MCF 10A (cell line): ENCODE results near the gene ECI1. TPM values are rescaled to one million over a fixed set of nuclear protein-coding genes. Genes with fewer than 3 reads are reported as not detected.

ENCODE experiments used
- BruUV-seq: library from RNA; stranded (reverse); fragments of 400-500 nt; replicated peaks from 2 replicates; lab custom pipeline; 2021; lab: Mats Ljungman, UMichigan
- CTCF ChIA-PET: fragments of 300-600 bp; sonication (Branson Sonifier 250); formaldehyde crosslinking; extraction: SDS; loops from one replicate; lab custom pipeline; 2021; ENCODE audit warnings: antibody characterized with exemption, inconsistent platforms; lab: Yijun Ruan, JAX
- POLR2A ChIA-PET: fragments of 300-600, 350-650 bp; sonication (Branson Sonifier 250); formaldehyde crosslinking; extraction: SDS; loops from one replicate; lab custom pipeline; 2020; ENCODE audit warnings: antibody characterized with exemption, inconsistent platforms; lab: Yijun Ruan, JAX
- DNase-seq: peaks from one replicate; pipeline ENCODE4 v3.0.0-alpha.2; 2018; ENCODE audit not compliant: unreplicated experiment
- H3K27ac Mint-ChIP-seq: one replicate; pipeline ENCODE4 v1.8.0; 2022; ENCODE audit warnings: mild to moderate bottlenecking, low read depth, mixed read lengths; ENCODE audit not compliant: unreplicated experiment
- H3K27me3 Mint-ChIP-seq: one replicate; pipeline ENCODE4 v1.8.0; 2022; ENCODE audit warnings: mixed read lengths; ENCODE audit not compliant: insufficient read depth, unreplicated experiment
- H3K36me3 Mint-ChIP-seq: one replicate; pipeline ENCODE4 v1.8.0; 2022; ENCODE audit warnings: mild to moderate bottlenecking, moderate library complexity, mixed read lengths; ENCODE audit not compliant: insufficient read depth, unreplicated experiment
- H3K4me1 Mint-ChIP-seq: one replicate; pipeline ENCODE4 v1.8.0; 2022; ENCODE audit warnings: mixed read lengths; ENCODE audit not compliant: insufficient read depth, unreplicated experiment
- H3K4me3 Mint-ChIP-seq: one replicate; pipeline ENCODE4 v1.8.0; 2022; ENCODE audit warnings: mild to moderate bottlenecking, moderate library complexity, mixed read lengths; ENCODE audit not compliant: unreplicated experiment
- H3K9me3 Mint-ChIP-seq: one replicate; pipeline ENCODE4 v1.8.0; 2022; ENCODE audit warnings: mixed read lengths; ENCODE audit not compliant: unreplicated experiment
- intact Hi-C: fragments of 100-400 bp; cut with micrococcal nuclease; formaldehyde crosslinking; loops from 2 replicates; pipeline ENCODE4 v1.14.1; 2022
- total RNA-seq: library from RNA; stranded (reverse); gene quantifications from 2 replicates; pipeline ENCODE4 v1.2.3, GENCODE V29; 2022
- TF ChIP-seq, protein P1 (sequence below): fragments of 200-600 bp; IDR thresholded peaks from one replicate; pipeline ENCODE4 v1.8.0; 2022; ENCODE audit warnings: antibody characterized with exemption, mild to moderate bottlenecking; ENCODE audit not compliant: unreplicated experiment

ECI1 gene
- total RNA-seq, 1 experiment from 2014 or later, result 115 TPM

DNA sequence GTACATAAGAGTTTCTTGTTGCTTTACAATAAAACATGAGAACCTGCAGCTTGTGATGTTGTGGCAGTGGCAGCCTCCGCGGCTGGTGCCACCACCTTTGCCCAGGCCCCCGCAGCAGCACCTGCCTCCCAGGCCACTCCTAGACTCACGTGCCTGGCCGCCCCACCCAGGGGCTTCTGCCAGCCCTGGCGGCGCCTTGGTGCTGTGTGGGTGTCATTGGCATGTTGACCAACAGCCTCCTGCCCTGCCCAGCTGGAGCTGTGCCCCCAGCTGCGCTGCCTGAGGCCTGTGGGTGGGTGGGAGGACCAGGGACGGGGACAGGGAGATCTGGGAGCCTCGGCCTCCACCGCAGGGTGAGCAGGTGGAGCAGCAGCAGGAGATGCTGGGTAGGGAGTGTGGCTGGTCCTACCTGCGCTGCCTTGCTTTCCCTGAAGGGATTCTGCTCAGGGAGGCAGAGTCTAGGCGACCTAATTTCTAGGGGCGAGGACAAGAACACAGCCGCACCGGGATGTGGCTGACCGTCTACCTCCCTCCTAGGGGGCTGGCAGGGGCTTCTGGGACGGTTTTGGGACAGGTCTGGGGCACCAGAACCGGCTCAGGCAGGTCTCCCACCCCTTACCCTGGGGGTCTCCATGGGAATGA lies 15.6 kb downstream of the ECI1 start:
- no peak overlapping the region for H3K4me3 Mint-ChIP-seq
- ChIA-PET POLR2A (interaction anchor here (1.0 to 1.4 kb wide), 2 partner anchors 9 to 15 kb away, joined by 3 to 4 read pairs; no protein-coding TSS in a partner anchor), CTCF (interaction anchor here (0.6 kb wide), 1 partner anchor 22 kb away, joined by 3 read pairs; no protein-coding TSS in a partner anchor)
- intact Hi-C loops, result no loop called here
- BruUV-seq, result no TSS peak
- TF ChIP-seq, protein P1, sequence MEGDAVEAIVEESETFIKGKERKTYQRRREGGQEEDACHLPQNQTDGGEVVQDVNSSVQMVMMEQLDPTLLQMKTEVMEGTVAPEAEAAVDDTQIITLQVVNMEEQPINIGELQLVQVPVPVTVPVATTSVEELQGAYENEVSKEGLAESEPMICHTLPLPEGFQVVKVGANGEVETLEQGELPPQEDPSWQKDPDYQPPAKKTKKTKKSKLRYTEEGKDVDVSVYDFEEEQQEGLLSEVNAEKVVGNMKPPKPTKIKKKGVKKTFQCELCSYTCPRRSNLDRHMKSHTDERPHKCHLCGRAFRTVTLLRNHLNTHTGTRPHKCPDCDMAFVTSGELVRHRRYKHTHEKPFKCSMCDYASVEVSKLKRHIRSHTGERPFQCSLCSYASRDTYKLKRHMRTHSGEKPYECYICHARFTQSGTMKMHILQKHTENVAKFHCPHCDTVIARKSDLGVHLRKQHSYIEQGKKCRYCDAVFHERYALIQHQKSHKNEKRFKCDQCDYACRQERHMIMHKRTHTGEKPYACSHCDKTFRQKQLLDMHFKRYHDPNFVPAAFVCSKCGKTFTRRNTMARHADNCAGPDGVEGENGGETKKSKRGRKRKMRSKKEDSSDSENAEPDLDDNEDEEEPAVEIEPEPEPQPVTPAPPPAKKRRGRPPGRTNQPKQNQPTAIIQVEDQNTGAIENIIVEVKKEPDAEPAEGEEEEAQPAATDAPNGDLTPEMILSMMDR, result no peak
- no peaks in the 10 kb centered on the region for H3K9me3 Mint-ChIP-seq
- no peak overlapping the region for H3K27ac Mint-ChIP-seq
- peaks cover 63% of the 10 kb centered on the region for H3K36me3 Mint-ChIP-seq
- no peaks in the 10 kb centered on the region for H3K4me1 Mint-ChIP-seq
- no peaks in the 10 kb centered on the region for H3K27me3 Mint-ChIP-seq
- no peak for DNase-seq

DNA sequence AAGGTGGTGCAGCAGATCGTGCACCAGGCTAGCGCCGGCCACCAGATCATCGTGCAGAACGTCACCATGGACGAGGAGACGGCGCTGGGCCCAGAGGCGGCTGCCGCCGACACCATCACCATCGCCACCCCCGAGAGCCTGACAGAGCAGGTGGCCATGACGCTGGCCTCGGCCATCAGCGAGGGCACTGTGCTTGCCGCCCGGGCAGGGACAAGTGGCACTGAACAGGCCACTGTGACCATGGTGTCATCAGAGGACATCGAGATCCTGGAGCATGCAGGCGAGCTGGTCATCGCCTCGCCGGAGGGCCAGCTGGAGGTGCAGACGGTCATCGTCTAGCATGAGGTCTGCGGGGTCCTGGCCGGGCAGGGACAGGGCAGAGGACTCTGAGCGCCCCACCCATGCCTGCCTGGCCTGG lies 16.1 kb downstream of the ECI1 start:
- no peak for DNase-seq
- ChIA-PET CTCF (interaction anchor here (0.6 kb wide), 1 partner anchor 22 kb away, joined by 3 read pairs; no protein-coding TSS in a partner anchor), POLR2A (interaction anchor here (1.0 kb wide), 1 partner anchor 9 kb away, joined by 4 read pairs; no protein-coding TSS in a partner anchor)
- BruUV-seq, result TSS peak; percentile 26
- Mint-ChIP-seq H3K4me3 (no peak overlapping the region), H3K9me3 (no peaks in the 10 kb centered on the region), H3K36me3 (peaks cover 63% of the 10 kb centered on the region), H3K27ac (no peak overlapping the region), H3K27me3 (no peaks in the 10 kb centered on the region), H3K4me1 (no peaks in the 10 kb centered on the region)
- intact Hi-C loops, result no loop called here
- TF ChIP-seq, protein P1, result no peak

DNA sequence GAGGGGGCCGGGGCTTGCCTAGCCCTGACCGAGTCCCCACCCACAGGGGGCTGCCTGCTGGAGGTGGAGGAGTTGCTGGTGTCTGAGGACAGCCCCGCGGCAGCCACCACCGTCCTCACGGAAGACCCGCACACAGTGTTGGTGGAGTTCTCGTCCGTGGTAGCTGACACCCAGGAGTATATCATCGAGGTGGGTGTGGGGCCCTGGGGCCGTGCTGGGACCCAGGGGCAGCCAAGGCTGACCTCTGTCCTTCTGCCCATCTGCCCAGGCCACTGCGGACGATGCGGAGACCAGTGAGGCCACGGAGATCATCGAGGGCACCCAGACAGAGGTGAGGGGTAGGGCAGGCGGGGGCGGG lies 16.6 kb downstream of the ECI1 start:
- no peak for DNase-seq
- Mint-ChIP-seq H3K4me3 (no peak overlapping the region), H3K27me3 (no peaks in the 10 kb centered on the region), H3K9me3 (no peaks in the 10 kb centered on the region), H3K4me1 (no peaks in the 10 kb centered on the region), H3K36me3 (peaks cover 67% of the 10 kb centered on the region), H3K27ac (no peak overlapping the region)
- TF ChIP-seq, protein P1, result no peak
- intact Hi-C loops, result no loop called here
- ChIA-PET CTCF (no interaction called here), POLR2A (interaction anchor here (1.0 kb wide), 1 partner anchor 8 kb away, joined by 4 read pairs; no protein-coding TSS in a partner anchor)
- BruUV-seq, result no TSS peak

GRCh38 chr16:2233872-2234812 lies 17.2 kb downstream of the ECI1 start:
- ChIA-PET CTCF (no interaction called here), POLR2A (no interaction called here)
- H3K36me3 Mint-ChIP-seq, result peaks cover 65% of the 10 kb centered on the region
- intact Hi-C loops, result no loop called here
- no peaks in the 10 kb centered on the region for H3K9me3 Mint-ChIP-seq
- no peak overlapping the region for H3K27ac Mint-ChIP-seq
- DNase-seq, result no peak
- TF ChIP-seq, protein P1, result no peak
- no peaks in the 10 kb centered on the region for H3K27me3 Mint-ChIP-seq
- no TSS peak for BruUV-seq
- no peak overlapping the region for H3K4me3 Mint-ChIP-seq
- H3K4me1 Mint-ChIP-seq, result no peaks in the 10 kb centered on the region
